Stimulated activated CD8-positive, alpha-beta memory T cell treated with anti-CD3 and anti-CD28 coated beads, Interleukin-4, amount 100 ng/mL, for 24 hours (primary cell): ENCODE results near the gene TMC5.
"Not testable (repeated sequence)": the region's sequence is repeated elsewhere in the genome, so short reads cannot be mapped to it uniquely, and the experiment has no call there.

Experiments
- DNase-seq: peaks from one replicate; pipeline ENCODE4 v3.0.0-alpha.2; 2020; ENCODE audit warnings: low read depth

Gene TMC5

GRCh38 chr16:19417640-19418039 lies at the start of gene TMC5:
TMC5 (plus strand) TSS chr16:19417883; CDS start chr16:19440039, 22,156 bp downstream.
- DNase-seq: no peak

GRCh38 chr16:19372541-19372940 lies 45.1 kb upstream of the TMC5 start:
- not testable (repeated sequence) for DNase-seq

DNA sequence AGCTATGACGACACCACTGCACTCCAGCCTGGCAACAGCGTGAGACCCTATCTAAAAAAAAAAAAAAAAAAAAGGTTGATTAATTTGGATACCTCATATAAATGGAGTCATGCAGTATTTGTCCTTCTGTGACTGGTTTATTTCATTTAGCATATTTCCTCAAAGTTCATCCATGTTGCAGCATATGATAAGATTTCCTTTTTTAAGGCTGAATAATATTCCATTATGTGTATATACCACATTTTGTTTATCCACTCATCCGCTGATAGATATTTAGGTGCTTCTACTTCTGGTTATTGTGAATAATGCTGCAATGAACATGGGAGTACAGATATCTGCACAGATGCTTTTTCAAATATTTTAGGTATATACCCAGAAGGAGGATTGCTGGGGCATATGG lies 43.3 kb upstream of the TMC5 start:
- DNase-seq: no peak

DNA sequence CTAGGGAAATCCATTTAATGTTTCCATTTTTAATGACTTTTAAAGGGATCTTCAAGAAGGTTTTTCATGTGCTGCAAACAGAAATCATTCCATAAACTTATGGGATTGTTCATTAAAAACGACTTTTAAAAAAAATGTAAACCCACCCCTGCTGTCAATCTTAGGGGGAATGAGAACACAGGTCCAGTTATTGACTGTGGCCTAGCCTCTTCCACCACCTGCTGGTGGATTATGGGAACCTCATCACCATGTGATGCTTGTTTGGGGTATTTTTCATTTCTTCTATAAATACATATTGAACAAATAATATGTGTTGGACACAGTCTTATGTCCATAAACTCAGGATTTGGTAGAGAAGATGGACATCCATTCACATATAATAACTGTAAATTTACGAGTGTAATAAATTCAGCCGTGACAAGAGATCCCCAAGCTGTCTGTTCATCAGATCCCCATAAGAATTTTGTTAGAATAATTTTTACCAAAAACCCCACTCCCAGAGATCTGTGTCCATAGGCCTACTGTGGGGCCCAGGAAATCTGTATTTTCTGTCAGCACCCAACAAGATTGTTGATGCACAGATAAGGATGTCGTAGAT lies 42.0 kb upstream of the TMC5 start:
- DNase-seq: peak; percentile 15

DNA sequence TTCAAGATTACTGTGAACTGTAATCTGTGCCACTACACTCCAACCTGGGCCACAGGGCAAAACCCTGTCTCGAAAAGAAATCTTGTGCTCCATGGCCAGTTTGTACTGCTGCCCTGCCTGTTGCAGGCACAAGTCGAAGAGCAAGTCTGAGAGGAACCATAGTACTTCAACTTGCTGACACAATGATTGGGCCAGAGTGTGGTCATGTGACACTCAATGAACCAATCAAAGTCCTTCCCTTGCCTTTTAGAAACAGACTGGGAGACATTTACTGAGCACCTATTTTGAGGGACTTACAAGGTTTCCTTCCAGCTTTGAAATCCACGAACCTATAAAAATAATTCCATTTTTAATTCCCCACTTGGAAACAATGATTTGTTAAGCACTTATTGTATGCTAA lies 39.8 kb upstream of the TMC5 start:
- DNase-seq: no peak

GRCh38 chr16:19378511-19378910 lies 39.2 kb upstream of the TMC5 start:
- no peak for DNase-seq

GRCh38 chr16:19379838-19380237 lies 37.8 kb upstream of the TMC5 start:
- DNase-seq: no peak

DNA sequence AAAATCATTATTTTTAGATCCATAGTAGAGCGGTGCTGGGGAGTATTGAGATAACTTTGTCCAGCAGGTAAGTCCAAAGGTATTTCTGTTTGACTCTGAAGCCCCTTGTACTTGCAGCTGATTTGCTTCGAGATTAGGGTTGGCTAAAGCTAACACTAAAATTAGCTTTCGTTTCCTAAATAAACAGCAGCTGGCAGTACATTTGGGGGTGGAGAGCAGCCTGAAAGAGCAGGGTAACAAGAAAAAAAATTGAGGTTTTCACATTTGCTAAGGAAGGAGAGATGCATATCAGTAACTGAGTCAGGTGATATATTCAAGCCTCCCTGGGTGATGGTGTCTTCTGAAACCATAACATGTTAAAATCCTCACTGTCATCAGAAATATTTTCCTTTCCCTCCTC lies 37.4 kb upstream of the TMC5 start:
- no peak for DNase-seq

DNA sequence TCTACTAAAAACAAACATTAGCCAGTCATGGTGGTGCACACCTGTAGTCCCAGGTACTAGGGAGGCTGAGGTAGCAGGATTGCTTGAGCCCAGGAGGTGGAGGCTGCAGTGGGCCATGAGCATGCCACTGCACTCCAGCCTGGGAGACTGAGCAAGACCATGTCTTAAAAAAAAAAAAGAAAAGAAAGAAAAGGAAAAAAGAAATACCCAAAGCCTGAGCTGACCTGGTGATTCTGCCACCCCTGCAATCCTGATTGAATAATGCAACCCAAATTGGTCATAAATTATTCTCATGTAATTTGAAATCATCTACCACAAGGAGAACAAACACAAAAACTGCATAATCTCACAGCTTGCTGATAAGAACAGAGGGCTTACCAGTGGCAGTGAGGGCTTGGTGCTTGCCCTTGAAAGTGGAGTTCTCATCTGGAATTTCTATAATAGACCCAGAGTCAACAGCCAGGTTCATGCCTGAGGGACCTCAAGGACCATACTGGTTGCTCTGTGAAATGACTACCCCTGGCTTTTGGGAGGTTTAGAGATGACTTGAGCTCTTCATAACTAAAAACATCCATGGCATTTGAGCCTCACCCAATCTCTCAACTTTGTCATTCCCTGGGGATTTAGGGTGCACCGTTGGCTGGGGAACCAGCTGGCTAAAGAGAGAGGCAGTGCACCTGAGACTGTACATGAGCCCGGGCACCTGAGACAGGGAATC lies 35.4 kb upstream of the TMC5 start:
- no peak for DNase-seq

GRCh38 chr16:19382887-19383816 lies 34.5 kb upstream of the TMC5 start:
- DNase-seq: no peak

DNA sequence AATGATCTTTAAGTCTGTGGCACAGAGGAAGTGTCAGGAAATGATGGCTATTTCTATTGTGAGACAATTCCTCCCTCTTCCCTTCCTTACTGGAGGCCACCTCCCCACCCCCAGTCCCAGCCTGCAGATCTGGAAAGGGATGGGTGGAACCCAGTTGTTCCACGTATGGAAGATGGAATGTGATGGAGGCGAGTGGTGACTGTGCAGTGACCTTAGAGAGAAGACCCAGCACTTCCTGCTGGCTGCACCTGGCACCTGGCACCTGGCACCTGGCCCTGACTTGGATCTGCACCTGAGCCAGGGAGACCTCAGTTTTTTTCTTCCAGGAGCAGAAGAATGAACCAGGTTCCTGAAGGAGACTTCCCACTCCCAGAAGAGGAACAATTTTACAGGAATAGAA lies 33.0 kb upstream of the TMC5 start:
- no peak for DNase-seq

- no peak for DNase-seq
Measured at GRCh38 chr16:19386525-19386924, 31.2 kb upstream of the TMC5 start.

DNA sequence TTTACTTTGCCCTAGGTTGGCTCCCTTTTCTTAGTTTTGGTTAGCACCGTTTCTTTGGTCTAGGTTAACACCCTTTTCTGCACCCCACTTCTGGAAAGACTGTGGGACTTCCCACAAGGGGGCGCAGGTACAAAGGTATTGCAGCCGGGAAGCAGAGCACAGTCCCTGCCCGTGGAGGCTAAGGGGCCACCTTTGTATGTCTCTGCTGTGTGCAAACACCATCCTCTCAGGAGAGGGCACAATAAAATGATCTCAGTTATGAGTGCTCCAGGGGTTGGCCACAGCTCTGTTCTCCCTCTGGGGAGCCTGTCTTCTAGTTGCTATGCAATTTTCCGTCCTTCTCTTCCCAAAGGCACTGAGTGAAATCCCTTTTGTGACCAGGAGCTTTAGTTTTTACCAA lies 28.4 kb upstream of the TMC5 start:
- no peak for DNase-seq

DNA sequence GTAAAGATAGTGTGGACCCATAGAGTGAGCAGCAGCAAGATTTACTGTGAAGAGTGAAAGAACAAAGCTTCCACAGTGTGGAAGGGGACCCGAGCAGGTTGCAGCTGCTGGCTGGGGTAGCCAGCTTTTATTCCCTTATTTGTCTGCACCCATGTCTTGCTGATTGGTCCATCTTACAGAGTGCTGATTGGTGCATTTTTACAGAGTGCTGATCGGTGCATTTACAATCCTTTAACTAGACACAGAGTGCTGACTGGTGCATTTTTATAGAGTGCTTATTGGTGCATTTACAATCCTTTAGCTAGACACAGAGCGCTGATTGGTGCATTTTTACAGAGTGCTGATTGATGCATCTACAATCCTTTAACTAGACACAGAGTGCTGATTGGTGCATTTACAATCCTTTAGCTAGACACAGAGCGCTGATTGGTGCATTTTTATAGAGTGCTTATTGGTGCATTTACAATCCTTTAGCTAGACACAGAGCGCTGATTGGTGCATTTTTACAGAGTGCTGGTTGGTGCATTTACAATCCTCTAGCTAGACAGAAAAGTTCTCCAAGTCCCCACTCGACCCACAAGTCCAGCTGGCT lies 26.4 kb upstream of the TMC5 start:
- not testable (repeated sequence) for DNase-seq

DNA sequence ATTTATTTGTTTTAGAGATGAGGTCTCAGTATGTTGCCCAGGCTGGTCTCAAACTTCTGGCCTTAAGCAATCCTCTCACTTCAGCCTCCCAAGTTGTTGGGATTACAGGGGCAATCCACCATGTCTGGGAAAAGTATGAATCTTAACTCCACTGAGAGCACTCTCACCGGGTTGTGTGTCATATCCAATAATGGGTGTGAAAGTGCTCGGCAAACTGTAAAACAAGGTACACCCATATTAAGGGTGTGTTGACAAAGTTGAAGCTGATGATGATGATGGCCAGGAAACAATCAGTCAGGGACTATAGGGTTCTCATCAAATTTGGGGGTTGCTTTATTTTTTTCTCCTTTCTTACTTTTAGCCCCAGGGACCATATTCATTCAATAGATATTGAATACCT lies 25.3 kb upstream of the TMC5 start:
- no peak for DNase-seq

- DNase-seq: no peak
Measured at GRCh38 chr16:19393226-19394111, 24.2 kb upstream of the TMC5 start.

DNA sequence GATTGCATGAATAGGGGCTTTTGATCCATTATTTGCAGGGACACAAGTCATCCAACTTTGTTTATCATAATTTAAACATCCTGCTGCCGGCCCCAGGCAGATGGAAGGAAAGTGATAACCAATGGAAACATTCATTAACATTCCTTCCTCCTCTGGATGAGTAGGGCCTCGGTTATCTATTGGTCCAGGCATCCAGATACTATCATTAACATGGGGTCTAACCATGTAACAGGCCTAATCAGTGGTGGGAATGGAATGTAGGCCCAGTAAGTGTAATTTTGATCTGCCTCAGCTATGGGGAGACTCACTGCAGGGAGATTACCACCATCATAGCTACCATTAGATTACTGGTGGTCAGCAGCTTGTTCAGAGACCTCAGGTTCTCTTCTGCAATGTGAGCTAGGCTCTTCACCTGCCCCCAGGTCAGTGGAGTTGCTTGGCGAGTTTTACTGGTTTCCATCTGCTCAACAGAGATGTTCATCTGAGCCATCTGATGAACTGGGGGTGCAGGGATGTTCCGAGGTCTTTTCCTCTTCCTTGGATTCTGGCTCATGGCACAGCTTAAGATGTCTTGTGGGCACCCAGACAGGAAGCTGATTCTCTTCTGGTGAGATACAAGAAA lies 21.9 kb upstream of the TMC5 start:
- not testable (repeated sequence) for DNase-seq

GRCh38 chr16:19396555-19397011 lies 21.1 kb upstream of the TMC5 start:
- no peak for DNase-seq

DNA sequence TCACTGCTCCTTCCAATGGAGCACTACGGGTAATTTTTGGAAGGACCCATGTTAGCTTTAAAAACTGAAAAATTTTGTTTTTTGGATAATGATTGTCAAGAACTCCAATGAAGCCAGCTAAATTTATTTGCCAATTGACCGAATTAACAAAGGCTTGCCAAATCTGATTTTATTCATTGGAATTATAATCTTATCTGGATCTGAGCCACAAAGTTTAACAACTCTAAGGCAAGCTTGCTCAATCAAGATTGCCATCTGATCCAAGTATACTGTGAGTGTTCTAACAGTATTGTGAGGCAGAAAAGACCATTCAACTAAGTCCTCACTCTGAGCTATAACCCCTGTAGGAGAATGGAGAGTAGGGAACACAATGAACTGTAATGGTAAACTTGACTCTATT lies 20.3 kb upstream of the TMC5 start:
- DNase-seq: not testable (repeated sequence)

DNA sequence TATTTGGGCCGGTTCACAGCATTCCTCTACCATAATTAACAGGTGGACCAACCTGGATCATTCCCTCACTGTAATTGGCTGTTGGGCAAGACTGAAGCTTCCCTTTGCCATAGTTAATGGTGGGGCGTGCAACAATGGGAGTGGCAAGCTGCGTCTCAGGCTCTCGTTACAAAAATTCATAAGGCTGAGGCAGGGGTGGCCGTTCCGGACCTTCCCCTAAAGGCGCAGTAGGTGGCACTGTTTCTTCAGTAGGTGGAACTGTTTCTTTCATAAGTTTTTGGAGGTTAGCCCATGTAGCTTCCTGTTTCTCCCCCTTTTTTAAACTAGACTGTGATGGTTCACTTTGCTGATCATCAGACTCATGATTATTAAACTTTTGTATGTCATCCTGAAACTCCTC lies 17.0 kb upstream of the TMC5 start:
- DNase-seq: no peak
